HG03521 (cell line): ENCODE measurements around the gene DHX30.
"Not testable (repeated sequence)": the region's sequence is repeated elsewhere in the genome, so short reads cannot be mapped to it uniquely, and the experiment has no call there.

Experiments
- ATAC-seq: cut with Tn5 transposase; IDR thresholded peaks from one replicate; pipeline ENCODE4 v1.9.1; 2021; ENCODE audit warnings: mild to moderate bottlenecking, moderate library complexity; ENCODE audit not compliant: unreplicated experiment

DHX30 gene

DNA sequence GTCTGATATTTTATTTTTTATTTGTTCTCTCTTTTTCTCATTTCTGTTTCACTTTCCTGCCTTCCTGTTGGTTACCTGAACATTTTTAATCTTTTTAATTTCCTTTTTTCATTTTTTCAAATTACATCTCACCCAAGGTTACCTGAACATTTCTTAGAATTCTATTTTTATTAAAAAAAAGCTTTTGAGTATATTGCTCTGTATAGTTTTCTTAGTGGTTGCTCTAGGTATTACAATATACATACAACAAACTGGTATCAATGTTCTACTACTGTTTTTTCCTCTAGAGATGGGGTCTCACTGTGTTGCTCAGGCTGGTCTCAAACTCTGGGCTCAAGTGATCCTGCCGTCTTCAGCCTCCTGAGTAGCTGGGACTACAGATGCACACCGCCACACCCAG, 79.4 kb downstream of the DHX30 start:
- no peak for ATAC-seq

- no peak for ATAC-seq
These were observed 81.7 kb downstream of the DHX30 start for GRCh38 chr3:47884603-47885002.

DNA sequence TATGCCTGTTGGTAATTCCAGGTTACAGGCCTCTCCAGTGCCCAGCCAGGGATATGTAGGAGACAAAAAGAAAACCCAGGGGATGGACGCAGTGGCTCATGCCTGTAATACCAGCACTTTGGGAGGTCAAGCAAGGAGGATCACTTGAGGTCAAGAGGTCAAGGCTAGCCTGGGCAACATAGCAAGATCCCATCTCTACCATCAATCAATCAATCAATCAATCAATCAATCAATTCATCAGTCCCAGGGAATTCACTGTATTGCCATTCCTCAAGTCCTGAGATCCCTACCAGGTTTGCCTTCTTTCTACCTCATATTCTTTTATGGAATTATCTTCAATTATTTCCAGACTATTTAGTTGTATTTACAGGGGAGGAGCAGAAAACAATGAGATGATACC, 82.2 kb downstream of the DHX30 start:
- no peak for ATAC-seq

- not testable (repeated sequence) for ATAC-seq
These were observed 85.1 kb downstream of the DHX30 start for GRCh38 chr3:47887991-47888390.

- ATAC-seq = no peak
These were observed 86.2 kb downstream of the DHX30 start for GRCh38 chr3:47888986-47889757.

GRCh38 chr3:47890126-47890827, 87.3 kb downstream of the DHX30 start:
- ATAC-seq = no peak

DNA sequence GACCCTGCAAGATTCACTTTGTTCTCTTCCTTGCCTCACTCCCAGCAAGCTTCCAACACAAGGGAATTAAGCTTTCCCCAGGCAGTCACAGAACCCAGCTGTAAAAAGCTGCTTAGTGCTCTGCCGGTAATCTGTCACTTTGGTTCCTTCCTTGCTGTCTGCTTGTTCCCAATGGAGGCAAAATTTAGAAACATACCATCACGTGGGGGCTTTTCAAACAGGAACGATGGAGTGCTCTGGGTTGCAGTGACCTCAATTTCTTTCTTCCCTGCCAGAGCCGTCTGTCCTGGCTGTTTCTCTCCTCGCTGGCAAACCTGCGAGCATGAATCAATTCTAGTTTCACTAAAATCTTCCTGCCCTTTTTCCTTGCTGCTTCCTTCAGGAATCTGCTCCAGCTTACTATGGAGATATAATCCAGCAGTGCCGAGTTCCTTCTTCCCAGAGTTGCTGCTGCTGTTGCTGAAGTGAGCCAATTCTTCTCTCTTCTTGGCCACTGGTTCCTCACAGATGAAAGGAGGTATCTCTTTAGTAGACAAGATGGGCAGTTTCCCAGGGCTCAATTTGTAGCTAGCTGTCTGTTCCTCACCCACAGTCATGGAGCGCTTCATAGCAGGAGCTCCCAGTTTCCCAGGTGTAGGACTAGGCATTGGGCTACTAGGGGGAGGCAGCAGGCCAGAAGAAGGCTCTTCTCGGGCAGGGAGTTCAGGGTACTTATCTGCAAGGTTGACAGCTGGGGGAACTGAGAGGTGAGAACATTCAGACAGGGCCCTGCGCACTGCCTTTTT, 88.1 kb downstream of the DHX30 start:
- ATAC-seq = no peak

- no peak for ATAC-seq
These were observed 88.7 kb downstream of the DHX30 start for GRCh38 chr3:47891613-47892005.

GRCh38 chr3:47892286-47893040, 89.5 kb downstream of the DHX30 start:
- ATAC-seq = no peak

DNA sequence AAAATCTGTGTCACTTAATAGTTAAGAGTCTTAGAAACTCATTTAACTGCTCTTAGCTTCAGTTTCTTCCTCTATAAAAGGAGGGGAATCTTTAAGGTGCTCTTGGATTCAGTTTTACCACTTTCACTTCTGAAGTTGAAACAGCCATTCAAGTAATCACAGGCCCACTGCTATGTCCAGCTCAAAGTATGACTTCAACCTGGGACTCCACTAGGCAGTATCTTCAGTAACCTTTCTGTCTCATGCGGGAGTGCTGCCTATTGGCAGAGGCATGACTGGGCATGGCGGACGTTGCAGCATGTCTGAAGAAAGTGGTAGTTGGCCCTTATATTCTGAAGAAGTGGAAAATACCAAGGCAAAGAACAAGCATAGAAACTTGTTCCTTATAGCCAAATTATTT, 92.3 kb downstream of the DHX30 start:
- no peak for ATAC-seq

DNA sequence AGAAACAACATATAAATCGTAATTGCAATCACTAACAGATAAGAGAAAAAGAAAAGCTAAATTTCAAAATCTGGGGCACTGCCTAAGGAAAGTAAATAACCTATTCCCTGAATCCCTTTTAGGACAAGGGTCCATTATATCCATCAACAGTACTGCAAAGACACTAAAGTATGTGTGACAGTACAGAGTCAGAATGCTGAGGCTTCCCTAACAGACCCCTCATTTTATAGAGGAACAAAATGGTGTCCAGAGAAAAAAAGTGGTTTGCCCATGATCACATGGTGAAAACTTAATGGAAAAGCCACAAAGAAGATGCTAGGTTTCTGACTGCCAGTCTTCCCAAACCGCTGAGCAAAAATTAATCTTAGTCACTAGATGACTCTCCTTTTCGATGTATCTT, 93.8 kb downstream of the DHX30 start:
- ATAC-seq = no peak

- ATAC-seq = no peak
These were observed 95.0 kb downstream of the DHX30 start for GRCh38 chr3:47897954-47898353.

GRCh38 chr3:47899495-47900108, 96.7 kb downstream of the DHX30 start:
- ATAC-seq = no peak
